PC-9 (cell line): ENCODE results near the gene KCNH1. TPM values are rescaled to one million over a fixed set of nuclear protein-coding genes. Genes with fewer than 3 reads are reported as not detected.

Experiments
- BruUV-seq: library from RNA; stranded (reverse); fragments of 400-500 nt; replicated peaks from 2 replicates; lab custom pipeline; 2021; lab: Mats Ljungman, UMichigan
- CTCF ChIA-PET: fragments of 300-600 bp; sonication (Branson Sonifier 250); formaldehyde crosslinking; loops from one replicate; lab custom pipeline; 2022; ENCODE audit warnings: antibody characterized with exemption; lab: Charles Lee
- POLR2A ChIA-PET: fragments of 300-600 bp; sonication (Branson Sonifier 250); formaldehyde crosslinking; loops from one replicate; lab custom pipeline; 2022; ENCODE audit warnings: antibody characterized with exemption; ENCODE audit not compliant: unreplicated experiment; lab: Charles Lee
- DNase-seq, 2 experiments: peaks; one replicate each; pipeline versions ENCODE4 v3.0.0 to v3.0.0-alpha.2; 2015 to 2022; ENCODE audit warnings: mixed read lengths in 1 of 2
- H2AFZ ChIP-seq: fragments of 200-600 bp; sonication (generic); 2 replicates; pipeline ENCODE4 v1.8.1; 2017; ENCODE audit warnings: antibody characterized with exemption
- H3F3A ChIP-seq: fragments of 200-600 bp; sonication (generic); 2 replicates; pipeline ENCODE4 v1.8.1; 2017; ENCODE audit warnings: antibody characterized with exemption, mild to moderate bottlenecking, low read depth; ENCODE audit not compliant: insufficient read depth
- H3K27ac ChIP-seq: fragments of 200-600 bp; sonication (generic); 2 replicates; pipeline ENCODE4 v1.6.1; 2016; ENCODE audit warnings: mixed run types
- H3K27me3 ChIP-seq: fragments of 200-600 bp; sonication (generic); 2 replicates; pipeline ENCODE4 v1.6.1; 2016; ENCODE audit warnings: low read depth, mixed run types; ENCODE audit not compliant: insufficient read depth
- H3K36me3 ChIP-seq: fragments of 200-600 bp; sonication (generic); 2 replicates; pipeline ENCODE4 v1.6.1; 2016; ENCODE audit warnings: low read depth, mixed run types
- H3K4me1 ChIP-seq: fragments of 200-600 bp; sonication (generic); replicated peaks from 2 replicates; pipeline ENCODE4 v1.6.1; 2016; ENCODE audit warnings: mixed run types; ENCODE audit not compliant: insufficient read depth
- H3K4me2 ChIP-seq: fragments of 200-600 bp; sonication (generic); 2 replicates; pipeline ENCODE4 v1.6.1; 2017; ENCODE audit warnings: mixed run types
- H3K4me3 ChIP-seq: fragments of 200-600 bp; sonication (generic); 2 replicates; pipeline ENCODE4 v1.6.1; 2016; ENCODE audit warnings: mixed run types
- H3K79me2 ChIP-seq: fragments of 200-600 bp; sonication (generic); 2 replicates; pipeline ENCODE4 v1.6.1; 2017; ENCODE audit warnings: low read depth, mixed run types
- H3K9me2 ChIP-seq: fragments of 200-600 bp; sonication (generic); 2 replicates; pipeline ENCODE4 v1.8.1; 2017; ENCODE audit warnings: mild to moderate bottlenecking; ENCODE audit not compliant: insufficient read depth
- H3K9me3 ChIP-seq: fragments of 200-600 bp; sonication (generic); 2 replicates; pipeline ENCODE4 v1.8.1; 2016; ENCODE audit warnings: low read depth; ENCODE audit not compliant: insufficient read depth
- H4K20me1 ChIP-seq: fragments of 200-600 bp; sonication (generic); 2 replicates; pipeline ENCODE4 v1.8.1; 2017; ENCODE audit not compliant: insufficient read depth
- CTCF ChIP-seq: fragments of 200-600 bp; sonication (generic); conservative IDR thresholded peaks from 2 replicates; pipeline ENCODE4 v1.6.1; 2017; ENCODE audit warnings: mixed run types, antibody characterized with exemption, mild to moderate bottlenecking, moderate library complexity
- EZH2 ChIP-seq: fragments of 200-600 bp; sonication (generic); IDR thresholded peaks from 2 replicates; pipeline ENCODE4 v1.8.0; 2017; ENCODE audit warnings: antibody characterized with exemption, low read depth
- intact Hi-C: fragments of 100-400 bp; cut with micrococcal nuclease; formaldehyde crosslinking; loops from one replicate; pipeline ENCODE4 v1.10.0; 2022; ENCODE audit not compliant: unreplicated experiment
- total RNA-seq: library from RNA; stranded (reverse); gene quantifications from 2 replicates; pipeline ENCODE4 v1.2.3, GENCODE V29; 2021

Gene KCNH1
- total RNA-seq, 1 experiment from 2014 or later: not detected

- no peaks in the 10 kb centered on the region for H3K4me1 ChIP-seq
- H2AFZ ChIP-seq: no peak overlapping the region; the same call in 1 of the 2 replicates
- no peaks in the 10 kb centered on the region; the same call in 1 of the 2 replicates for H3K27me3 ChIP-seq
- CTCF ChIA-PET: no interaction called here
- no peaks in the 10 kb centered on the region for H4K20me1 ChIP-seq
- no TSS peak for BruUV-seq
- peaks cover 5% of the 10 kb centered on the region; the same call in 1 of the 2 replicates for H3K9me3 ChIP-seq
- DNase-seq: no peak
- no peaks in the 10 kb centered on the region for H3K36me3 ChIP-seq
- H3K4me2 ChIP-seq: no peak overlapping the region
- no peak for TF ChIP-seq EZH2
- TF ChIP-seq CTCF: no peak
- no peak overlapping the region for H3K27ac ChIP-seq
- POLR2A ChIA-PET: interaction anchor here (0.5 kb wide), 1 partner anchor 21 kb away, joined by 3 read pairs; no protein-coding TSS in a partner anchor
- H3K9me2 ChIP-seq: no peaks in the 10 kb centered on the region
- no peaks in the 10 kb centered on the region for H3K79me2 ChIP-seq
- intact Hi-C loops: no loop called here
- no peaks in the 10 kb centered on the region for H3F3A ChIP-seq
- H3K4me3 ChIP-seq: no peak overlapping the region
These were observed 40.4 kb upstream of the KCNH1 start for GRCh38 chr1:211174375-211174774.

GRCh38 chr1:211172657-211173056 lies 38.7 kb upstream of the KCNH1 start:
- H3K9me2 ChIP-seq: no peaks in the 10 kb centered on the region
- no peak overlapping the region for H3K4me3 ChIP-seq
- intact Hi-C loops: no loop called here
- TF ChIP-seq EZH2: no peak
- TF ChIP-seq CTCF: no peak
- no peaks in the 10 kb centered on the region for H3K79me2 ChIP-seq
- peaks cover 5% of the 10 kb centered on the region; the same call in 1 of the 2 replicates for H3K9me3 ChIP-seq
- POLR2A ChIA-PET: no interaction called here
- no peaks in the 10 kb centered on the region for H3K36me3 ChIP-seq
- no peaks in the 10 kb centered on the region for H4K20me1 ChIP-seq
- CTCF ChIA-PET: no interaction called here
- no peaks in the 10 kb centered on the region for H3K27me3 ChIP-seq
- no peak overlapping the region for H3K4me2 ChIP-seq
- no TSS peak for BruUV-seq
- no peak overlapping the region for H3K27ac ChIP-seq
- DNase-seq: no peak
- H2AFZ ChIP-seq: no peak overlapping the region
- no peaks in the 10 kb centered on the region for H3K4me1 ChIP-seq
- no peaks in the 10 kb centered on the region for H3F3A ChIP-seq

GRCh38 chr1:211169353-211169752 lies 35.4 kb upstream of the KCNH1 start:
- Histone ChIP-seq H3K27ac (no peak overlapping the region), H3K79me2 (no peaks in the 10 kb centered on the region), H3K4me2 (no peak overlapping the region), H2AFZ (no peak overlapping the region), H3K36me3 (no peaks in the 10 kb centered on the region), H3K4me3 (no peak overlapping the region), H3K4me1 (no peaks in the 10 kb centered on the region), H3F3A (no peaks in the 10 kb centered on the region), H4K20me1 (no peaks in the 10 kb centered on the region), H3K27me3 (no peaks in the 10 kb centered on the region), H3K9me3 (peaks cover 5% of the 10 kb centered on the region; the same call in 1 of the 2 replicates), H3K9me2 (no peaks in the 10 kb centered on the region)
- no peak for DNase-seq
- no TSS peak for BruUV-seq
- POLR2A ChIA-PET: no interaction called here
- intact Hi-C loops: no loop called here
- CTCF ChIA-PET: no interaction called here
- TF ChIP-seq EZH2: no peak

- BruUV-seq: no TSS peak
- H3K4me1 ChIP-seq: no peaks in the 10 kb centered on the region
- CTCF ChIA-PET: no interaction called here
These were observed 24.9 kb upstream of the KCNH1 start for GRCh38 chr1:211158866-211159265.

More at GRCh38 chr1:211158866-211159265, 24.9 kb upstream of the KCNH1 start:
- no peak for DNase-seq
- Histone ChIP-seq H3K27me3 (peaks cover 8% of the 10 kb centered on the region), H3K9me3 (no peaks in the 10 kb centered on the region), H3K4me3 (no peak overlapping the region), H3K4me2 (no peak overlapping the region), H3K9me2 (no peaks in the 10 kb centered on the region; the same call in 1 of the 2 replicates), H3K27ac (no peak overlapping the region), H3K79me2 (no peaks in the 10 kb centered on the region), H3K36me3 (no peaks in the 10 kb centered on the region), H4K20me1 (no peaks in the 10 kb centered on the region), H3F3A (no peaks in the 10 kb centered on the region), H2AFZ (no peak overlapping the region)
- POLR2A ChIA-PET: no interaction called here
- TF ChIP-seq CTCF (no peak), EZH2 (no peak)
- intact Hi-C loops: no loop called here
